PFSK-1 (cell line): Measurements from ENCODE around the gene CPPED1.

ENCODE experiments used
- FOXP2 ChIP-seq: optimal IDR thresholded peaks from 2 replicates; pipeline ENCODE3; 2011; ENCODE audit warnings: borderline replicate concordance, control low read depth, inconsistent platforms; ENCODE audit not compliant: insufficient read depth; ENCODE audit errors: extremely low read length, extremely low read depth
- POLR2AphosphoS5 ChIP-seq: IDR thresholded peaks from 2 replicates; pipeline ENCODE4 v1.6.1; 2012; ENCODE audit warnings: low read depth, mild to moderate bottlenecking, control low read depth, low read length, moderate library complexity
- REST ChIP-seq, 2 experiments: IDR thresholded peaks; 2 replicates each; pipeline versions ENCODE4 v1.6.1 to v1.8.0; 2011 to 2012; ENCODE audit warnings: low read depth in 2 of 2, low read length in 2 of 2, control low read depth in 1 of 2, inconsistent platforms in 1 of 2, mild to moderate bottlenecking in 1 of 2, moderate library complexity in 1 of 2; ENCODE audit not compliant: insufficient read depth in 1 of 2
- SIN3A ChIP-seq: IDR thresholded peaks from 2 replicates; pipeline ENCODE4 v1.6.1; 2012; ENCODE audit warnings: mild to moderate bottlenecking, low read length, moderate library complexity, borderline replicate concordance; ENCODE audit not compliant: insufficient read depth
- TAF1 ChIP-seq: IDR thresholded peaks from 2 replicates; pipeline ENCODE4 v1.6.1; 2012; ENCODE audit warnings: low read length, control low read depth, borderline replicate concordance; ENCODE audit not compliant: insufficient read depth

The CPPED1 gene

GRCh38 chr16:12819126-12820117 is 15.7 kb upstream of the CPPED1 start:
- TF ChIP-seq SIN3A (no peak), FOXP2 (no peak), POLR2AphosphoS5 (no peak), REST (IDR thresholded peaks at IDR 0.05; ENCODE audit: insufficient read depth in 1 of 2, low read depth in 2 of 2, low read length in 2 of 2) (no peak), TAF1 (no peak)

GRCh38 chr16:12818326-12818725 is 14.6 kb upstream of the CPPED1 start:
- TF ChIP-seq SIN3A: no peak
- no peak for TF ChIP-seq REST (IDR thresholded peaks at IDR 0.05; ENCODE audit: insufficient read depth in 1 of 2, low read depth in 2 of 2, low read length in 2 of 2)

- TF ChIP-seq SIN3A (no peak), REST (IDR thresholded peaks at IDR 0.05; ENCODE audit: insufficient read depth in 1 of 2, low read depth in 2 of 2, low read length in 2 of 2) (no peak), POLR2AphosphoS5 (no peak), FOXP2 (no peak), TAF1 (no peak)
Observed at GRCh38 chr16:12815361-12815760, 11.7 kb upstream of the CPPED1 start.

GRCh38 chr16:12811441-12812383 is 8.0 kb upstream of the CPPED1 start:
- TF ChIP-seq FOXP2 (no peak), SIN3A (no peak), REST (IDR thresholded peaks at IDR 0.05; ENCODE audit: insufficient read depth in 1 of 2, low read depth in 2 of 2, low read length in 2 of 2) (no peak), TAF1 (no peak), POLR2AphosphoS5 (no peak)
